ENCODE measurements around the gene CT55.
"Not testable (repeated sequence)": the region's sequence is repeated elsewhere in the genome, so short reads cannot be mapped to it uniquely, and the experiment has no call there.

Gene CT55

GRCh38 chrX:135170877-135171519 lies at the start of gene CT55:
CT55 (minus strand) TSS chrX:135171398; CDS start chrX:135171171, 227 bp downstream.
- H3K4me1 ChIP-seq (ENCODE audit: control insufficient read depth, insufficient read depth, low read length): no peaks in the 10 kb centered on the region
- no peaks in the 10 kb centered on the region for H3K36me3 ChIP-seq (ENCODE audit: control insufficient read depth, insufficient read depth, low read length)
- no peak within 1 kb of the TSS for H3K9ac ChIP-seq (ENCODE audit: low read depth, low read length)
- no peak within 1 kb of the TSS for H3K4me3 ChIP-seq (ENCODE audit: low read depth, low read length)
- H3K9me3 ChIP-seq (ENCODE audit: control insufficient read depth, insufficient read depth, low read length): no peaks in the 10 kb centered on the region
- H3K27me3 ChIP-seq (ENCODE audit: control insufficient read depth, insufficient read depth, low read length): no peaks in the 10 kb centered on the region

DNA sequence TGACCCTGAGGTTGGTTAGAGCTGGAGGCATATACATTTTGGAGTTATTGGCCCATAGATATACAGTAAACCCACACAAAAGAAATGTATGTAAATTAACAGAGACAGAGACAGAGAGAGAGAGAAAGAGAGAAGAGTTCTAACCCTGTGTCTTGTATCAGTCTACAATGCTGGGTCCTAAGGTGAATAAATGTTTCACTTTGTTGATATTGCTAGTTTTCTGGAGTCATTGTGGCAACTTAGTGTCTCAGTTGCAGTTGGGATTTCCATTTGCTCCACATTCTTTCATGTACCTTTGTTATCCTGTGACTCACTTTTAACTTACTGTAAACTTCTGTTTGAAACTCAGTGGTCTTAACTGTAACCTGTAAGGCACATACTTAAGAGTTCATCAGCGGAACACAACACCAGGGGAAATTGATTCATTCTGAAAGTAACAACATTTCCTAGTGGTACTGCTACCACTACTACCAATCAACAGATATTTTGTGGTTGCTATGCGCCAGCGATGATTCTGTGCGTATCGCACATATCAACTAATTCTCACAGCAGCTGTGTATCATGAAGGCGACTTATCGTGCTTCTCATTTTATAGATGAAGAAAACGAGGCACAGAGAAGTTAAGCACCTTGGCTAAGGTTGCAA lies 42.1 kb upstream of the CT55 start:
- no peaks in the 10 kb centered on the region for H3K36me3 ChIP-seq (ENCODE audit: control insufficient read depth, insufficient read depth, low read length)
- H3K4me3 ChIP-seq (ENCODE audit: low read depth, low read length): no peak overlapping the region
- H3K4me1 ChIP-seq (ENCODE audit: control insufficient read depth, insufficient read depth, low read length): no peaks in the 10 kb centered on the region
- H3K9ac ChIP-seq (ENCODE audit: low read depth, low read length): no peak overlapping the region
- no peaks in the 10 kb centered on the region for H3K9me3 ChIP-seq (ENCODE audit: control insufficient read depth, insufficient read depth, low read length)
- H3K27me3 ChIP-seq (ENCODE audit: control insufficient read depth, insufficient read depth, low read length): no peaks in the 10 kb centered on the region

- not testable (repeated sequence) for H3K36me3 ChIP-seq (ENCODE audit: control insufficient read depth, insufficient read depth, low read length); H3K4me1 ChIP-seq (ENCODE audit: control insufficient read depth, insufficient read depth, low read length); H3K27me3 ChIP-seq (ENCODE audit: control insufficient read depth, insufficient read depth, low read length)
Observed at GRCh38 chrX:135206427-135206826, 35.2 kb upstream of the CT55 start.

GRCh38 chrX:135200297-135200696 lies 29.1 kb upstream of the CT55 start:
- no peaks in the 10 kb centered on the region for H3K9me3 ChIP-seq (ENCODE audit: control insufficient read depth, insufficient read depth, low read length)
- H3K27me3 ChIP-seq (ENCODE audit: control insufficient read depth, insufficient read depth, low read length): no peaks in the 10 kb centered on the region
- H3K9ac ChIP-seq (ENCODE audit: low read depth, low read length): no peak overlapping the region
- no peaks in the 10 kb centered on the region for H3K4me1 ChIP-seq (ENCODE audit: control insufficient read depth, insufficient read depth, low read length)
- H3K36me3 ChIP-seq (ENCODE audit: control insufficient read depth, insufficient read depth, low read length): no peaks in the 10 kb centered on the region
- H3K4me3 ChIP-seq (ENCODE audit: low read depth, low read length): no peak overlapping the region

More at GRCh38 chrX:135206427-135206826, 35.2 kb upstream of the CT55 start:
- H3K9ac ChIP-seq (ENCODE audit: low read depth, low read length); H3K4me3 ChIP-seq (ENCODE audit: low read depth, low read length); H3K9me3 ChIP-seq (ENCODE audit: control insufficient read depth, insufficient read depth, low read length): not testable (repeated sequence)

- Histone ChIP-seq H3K27me3 (ENCODE audit: control insufficient read depth, insufficient read depth, low read length) (no peaks in the 10 kb centered on the region), H3K9me3 (ENCODE audit: control insufficient read depth, insufficient read depth, low read length) (no peaks in the 10 kb centered on the region), H3K4me3 (ENCODE audit: low read depth, low read length) (no peak overlapping the region), H3K4me1 (ENCODE audit: control insufficient read depth, insufficient read depth, low read length) (no peaks in the 10 kb centered on the region), H3K9ac (ENCODE audit: low read depth, low read length) (no peak overlapping the region), H3K36me3 (ENCODE audit: control insufficient read depth, insufficient read depth, low read length) (no peaks in the 10 kb centered on the region)
Observed at GRCh38 chrX:135194684-135195083, 23.5 kb upstream of the CT55 start.

DNA sequence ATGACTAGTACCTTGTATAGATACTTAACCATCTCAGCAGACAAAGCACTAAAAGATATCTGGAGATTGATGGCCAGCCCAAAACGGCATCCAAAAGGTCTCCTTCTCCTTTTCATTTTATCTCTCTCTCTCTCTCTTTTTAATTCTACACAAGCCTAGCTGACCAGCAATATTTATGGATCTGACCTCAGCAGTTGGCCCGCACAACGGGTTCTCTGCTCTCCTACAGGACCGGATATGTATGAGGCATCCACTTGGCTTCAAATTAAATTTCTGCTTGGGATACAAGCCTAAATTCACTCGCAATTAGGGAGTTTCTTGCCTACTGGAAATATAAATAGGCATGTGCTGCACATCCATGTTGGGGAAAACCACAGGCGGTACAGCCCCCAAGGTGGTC lies 22.5 kb upstream of the CT55 start:
- no peaks in the 10 kb centered on the region for H3K27me3 ChIP-seq (ENCODE audit: control insufficient read depth, insufficient read depth, low read length)

GRCh38 chrX:135191838-135192237 lies 20.6 kb upstream of the CT55 start:
- Histone ChIP-seq H3K4me1 (ENCODE audit: control insufficient read depth, insufficient read depth, low read length) (no peaks in the 10 kb centered on the region), H3K27me3 (ENCODE audit: control insufficient read depth, insufficient read depth, low read length) (no peaks in the 10 kb centered on the region), H3K4me3 (ENCODE audit: low read depth, low read length) (no peak overlapping the region)

More for the DNA sequence above, 22.5 kb upstream of the CT55 start:
- Histone ChIP-seq H3K9ac (ENCODE audit: low read depth, low read length) (no peak overlapping the region), H3K9me3 (ENCODE audit: control insufficient read depth, insufficient read depth, low read length) (no peaks in the 10 kb centered on the region), H3K4me1 (ENCODE audit: control insufficient read depth, insufficient read depth, low read length) (no peaks in the 10 kb centered on the region), H3K4me3 (ENCODE audit: low read depth, low read length) (no peak overlapping the region), H3K36me3 (ENCODE audit: control insufficient read depth, insufficient read depth, low read length) (no peaks in the 10 kb centered on the region)

DNA sequence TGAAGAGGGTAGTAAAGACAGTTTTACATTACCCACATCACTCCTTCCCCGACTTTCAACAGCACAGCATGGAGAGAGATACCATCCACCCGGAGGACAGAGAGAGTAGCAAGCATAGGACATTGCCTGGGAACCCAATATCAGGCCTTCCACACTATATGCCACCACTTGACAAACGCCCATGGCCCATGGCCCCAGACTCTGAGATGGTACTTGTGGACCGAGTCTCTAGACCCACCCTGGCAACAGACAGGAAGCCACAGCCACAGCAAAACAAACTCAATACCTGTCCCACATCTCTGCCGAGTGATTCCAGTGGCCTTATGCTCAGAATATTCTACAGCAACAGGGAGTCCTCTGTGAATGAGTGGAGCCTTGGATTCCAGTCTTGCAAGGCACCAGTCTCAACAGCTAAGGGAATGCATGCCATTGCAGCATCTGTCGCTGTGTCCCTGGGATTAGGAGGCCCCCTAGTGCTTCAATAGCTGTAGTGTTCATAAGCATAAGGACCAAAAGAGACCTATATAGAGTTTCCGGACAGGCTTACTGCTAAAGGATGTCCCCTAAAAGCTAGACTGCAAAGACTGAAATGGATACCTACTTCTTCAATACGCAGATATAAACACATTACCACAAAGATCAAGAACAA lies 14.7 kb upstream of the CT55 start:
- H3K9ac ChIP-seq (ENCODE audit: low read depth, low read length): no peak overlapping the region
- no peaks in the 10 kb centered on the region for H3K4me1 ChIP-seq (ENCODE audit: control insufficient read depth, insufficient read depth, low read length)
- H3K4me3 ChIP-seq (ENCODE audit: low read depth, low read length): no peak overlapping the region
- H3K9me3 ChIP-seq (ENCODE audit: control insufficient read depth, insufficient read depth, low read length): no peaks in the 10 kb centered on the region
- no peaks in the 10 kb centered on the region for H3K36me3 ChIP-seq (ENCODE audit: control insufficient read depth, insufficient read depth, low read length)
- no peaks in the 10 kb centered on the region for H3K27me3 ChIP-seq (ENCODE audit: control insufficient read depth, insufficient read depth, low read length)

More at GRCh38 chrX:135191838-135192237, 20.6 kb upstream of the CT55 start:
- Histone ChIP-seq H3K36me3 (ENCODE audit: control insufficient read depth, insufficient read depth, low read length) (no peaks in the 10 kb centered on the region), H3K9me3 (ENCODE audit: control insufficient read depth, insufficient read depth, low read length) (no peaks in the 10 kb centered on the region), H3K9ac (ENCODE audit: low read depth, low read length) (no peak overlapping the region)

DNA sequence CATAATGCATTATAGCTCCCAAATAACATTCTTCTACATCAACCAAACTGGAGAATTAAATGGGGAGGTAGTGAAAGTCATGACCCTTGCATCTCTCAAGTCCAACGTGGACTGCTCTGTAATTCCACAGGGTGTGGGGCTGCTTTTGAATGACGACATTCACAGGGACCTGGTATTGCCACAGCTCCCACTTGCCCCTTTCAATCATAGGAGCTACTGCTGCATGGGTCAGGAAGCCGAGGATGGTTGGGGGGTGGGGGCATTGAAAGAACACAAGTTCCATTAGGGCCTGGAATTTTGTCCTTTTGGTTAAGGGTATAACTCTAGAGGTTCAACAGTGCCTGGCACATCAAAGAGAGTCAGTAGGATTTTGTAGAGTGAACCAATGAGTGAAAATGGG lies 7.4 kb upstream of the CT55 start:
- Histone ChIP-seq H3K27me3 (ENCODE audit: control insufficient read depth, insufficient read depth, low read length) (no peaks in the 10 kb centered on the region), H3K4me1 (ENCODE audit: control insufficient read depth, insufficient read depth, low read length) (no peaks in the 10 kb centered on the region), H3K36me3 (ENCODE audit: control insufficient read depth, insufficient read depth, low read length) (no peaks in the 10 kb centered on the region), H3K9ac (ENCODE audit: low read depth, low read length) (no peak overlapping the region), H3K4me3 (ENCODE audit: low read depth, low read length) (no peak overlapping the region), H3K9me3 (ENCODE audit: control insufficient read depth, insufficient read depth, low read length) (no peaks in the 10 kb centered on the region)

GRCh38 chrX:135170468-135170867 lies 730 bp downstream of the CT55 start:
- Histone ChIP-seq H3K9me3 (ENCODE audit: control insufficient read depth, insufficient read depth, low read length) (no peaks in the 10 kb centered on the region), H3K36me3 (ENCODE audit: control insufficient read depth, insufficient read depth, low read length) (no peaks in the 10 kb centered on the region), H3K4me1 (ENCODE audit: control insufficient read depth, insufficient read depth, low read length) (no peaks in the 10 kb centered on the region), H3K9ac (ENCODE audit: low read depth, low read length) (no peak overlapping the region), H3K4me3 (ENCODE audit: low read depth, low read length) (no peak overlapping the region), H3K27me3 (ENCODE audit: control insufficient read depth, insufficient read depth, low read length) (no peaks in the 10 kb centered on the region)

GRCh38 chrX:135169534-135169933 lies 1.7 kb downstream of the CT55 start:
- H3K27me3 ChIP-seq (ENCODE audit: control insufficient read depth, insufficient read depth, low read length); H3K4me3 ChIP-seq (ENCODE audit: low read depth, low read length); H3K4me1 ChIP-seq (ENCODE audit: control insufficient read depth, insufficient read depth, low read length); H3K9ac ChIP-seq (ENCODE audit: low read depth, low read length); H3K9me3 ChIP-seq (ENCODE audit: control insufficient read depth, insufficient read depth, low read length); H3K36me3 ChIP-seq (ENCODE audit: control insufficient read depth, insufficient read depth, low read length): not testable (repeated sequence)

- no peak overlapping the region for H3K9ac ChIP-seq (ENCODE audit: low read depth, low read length)
- H3K9me3 ChIP-seq (ENCODE audit: control insufficient read depth, insufficient read depth, low read length): no peaks in the 10 kb centered on the region
- H3K36me3 ChIP-seq (ENCODE audit: control insufficient read depth, insufficient read depth, low read length): no peaks in the 10 kb centered on the region
- H3K27me3 ChIP-seq (ENCODE audit: control insufficient read depth, insufficient read depth, low read length): no peaks in the 10 kb centered on the region
- H3K4me1 ChIP-seq (ENCODE audit: control insufficient read depth, insufficient read depth, low read length): no peaks in the 10 kb centered on the region
- no peak overlapping the region for H3K4me3 ChIP-seq (ENCODE audit: low read depth, low read length)
Observed at GRCh38 chrX:135168486-135168885, 2.7 kb downstream of the CT55 start.
